HepG2 (cell line): Measurements from ENCODE around the gene AFF1. TPM values are rescaled to one million over a fixed set of nuclear protein-coding genes. Genes with fewer than 3 reads are reported as not detected.

Experiments
- ATAC-seq: fragments of 200-7000 bp; cut with Tn5 transposase; 3 replicates; pipeline ENCODE4 v1.9.1; 2020; ENCODE audit warnings: mild to moderate bottlenecking, moderate library complexity
- BruUV-seq: library from RNA; stranded (reverse); fragments of 400-500 nt; replicated peaks from 2 replicates; lab custom pipeline; 2021; lab: Mats Ljungman, UMichigan
- CTCF ChIA-PET: fragments of 300-600 bp; formaldehyde crosslinking; extraction: SDS; loops from one replicate; lab custom pipeline; 2021; ENCODE audit warnings: low total read pairs, inconsistent platforms, low intra/inter-chr PET ratio; lab: Yijun Ruan, JAX
- POLR2A ChIA-PET: fragments of 350-600 bp; sonication (Branson Sonifier 250); formaldehyde crosslinking; loops from one replicate; lab custom pipeline; 2020; ENCODE audit warnings: antibody characterized with exemption, inconsistent platforms; lab: Yijun Ruan, JAX
- DNase-seq: peaks from one replicate; pipeline ENCODE4 v3.0.0-alpha.2; 2015; ENCODE audit warnings: low spot score
- FAIRE-seq: peaks from 3 replicates; lab custom pipeline; 2011; peaks lifted over from hg19 to GRCh38; lab: Jason Lieb, UNC
- H2AFZ ChIP-seq: one replicate; pipeline ENCODE4 v1.6.1; 2011; ENCODE audit warnings: low read length, inconsistent platforms
- H3K27ac ChIP-seq: fragments of 300-600 bp; 3 replicates; pipeline ENCODE4 v1.8.0; 2011; ENCODE audit warnings: mixed run types, mild to moderate bottlenecking, mixed read lengths, low read length, inconsistent platforms; ENCODE audit not compliant: insufficient read depth; ENCODE audit errors: extremely low read length
- H3K27me3 ChIP-seq, 2 experiments: fragments of 200-600 bp in 1 of 2; 2 replicates in 1 of 2; 3 replicates in 1 of 2; pipeline versions ENCODE4 v1.6.0 to v1.8.0; 2011; ENCODE audit warnings: low read length in 2 of 2, mild to moderate bottlenecking in 2 of 2, moderate library complexity in 2 of 2, inconsistent platforms in 1 of 2; ENCODE audit not compliant: insufficient read depth in 2 of 2, control insufficient read depth in 1 of 2
- H3K36me3 ChIP-seq, 2 experiments: fragments of 200-600 bp in 1 of 2; replicated peaks in 1 of 2; 2 replicates in 1 of 2; 3 replicates in 1 of 2; pipeline versions ENCODE4 v1.5.1 to v1.8.0; 2011; ENCODE audit warnings: low read length in 2 of 2, inconsistent platforms in 1 of 2; ENCODE audit not compliant: insufficient read depth in 2 of 2, control insufficient read depth in 1 of 2
- H3K4me1 ChIP-seq: 2 replicates; pipeline ENCODE4 v1.5.1; 2012; ENCODE audit warnings: low read length, inconsistent platforms; ENCODE audit not compliant: insufficient read depth
- H3K4me2 ChIP-seq: 2 replicates; pipeline ENCODE4 v1.6.0; 2011; ENCODE audit warnings: low read depth, low read length, inconsistent platforms
- H3K4me3 ChIP-seq, 3 experiments: fragments of 200-600 bp in 1 of 3; sonication (generic), shearing (Covaris generic) in 1 of 3; replicated peaks in 1 of 3; 2 replicates each; pipeline ENCODE4 v1.5.1; 2011 to 2016; ENCODE audit warnings: low read length in 3 of 3, inconsistent platforms in 2 of 3, low read depth in 2 of 3, mild to moderate bottlenecking in 2 of 3, control low read depth in 1 of 3, mixed read lengths in 1 of 3; ENCODE audit not compliant: insufficient read depth in 1 of 3
- H3K79me2 ChIP-seq: one replicate; pipeline ENCODE4 v1.6.1; 2011; ENCODE audit warnings: low read length, inconsistent platforms; ENCODE audit not compliant: insufficient read depth
- H3K9ac ChIP-seq: 2 replicates; pipeline ENCODE4 v1.6.0; 2011; ENCODE audit warnings: mild to moderate bottlenecking, low read depth, low read length, inconsistent platforms; ENCODE audit not compliant: insufficient read depth
- H3K9me3 ChIP-seq: 2 replicates; pipeline ENCODE4 v1.5.1; 2012; ENCODE audit warnings: mild to moderate bottlenecking, low read length
- H4K20me1 ChIP-seq: 2 replicates; pipeline ENCODE4 v1.6.0; 2011; ENCODE audit warnings: inconsistent platforms, mild to moderate bottlenecking, low read length, moderate library complexity; ENCODE audit not compliant: insufficient read depth
- ATF7-NPFF ChIP-seq: sonication (generic); formaldehyde crosslinking; IDR thresholded peaks from 2 replicates; pipeline ENCODE4 v1.8.1; 2023; ENCODE audit warnings: mild to moderate bottlenecking, low read depth, missing genetic modification reagents, moderate library complexity
- EED ChIP-seq: sonication (generic); formaldehyde crosslinking; IDR thresholded peaks from 2 replicates; pipeline ENCODE4 v1.5.0; 2020; ENCODE audit warnings: mild to moderate bottlenecking, missing genetic modification reagents
- HMGA1 ChIP-seq: sonication (generic); formaldehyde crosslinking; conservative IDR thresholded peaks from 2 replicates; pipeline ENCODE4 v1.4.0; 2020; ENCODE audit warnings: missing genetic modification reagents
- HNRNPL ChIP-seq: fragments of 200-400 bp; formaldehyde crosslinking; IDR thresholded peaks from 2 replicates; pipeline ENCODE4 v1.6.1; 2017; ENCODE audit warnings: mild to moderate bottlenecking, low read depth, low read length
- HOXD1 ChIP-seq: sonication (generic); formaldehyde crosslinking; IDR thresholded peaks from 2 replicates; pipeline ENCODE4 v1.5.0; 2020; ENCODE audit warnings: missing genetic modification reagents
- IKZF1 ChIP-seq: fragments of 450-650 bp; IDR thresholded peaks from 2 replicates; pipeline ENCODE4 v1.7.1; 2016
- KLF11 ChIP-seq: IDR thresholded peaks from 2 replicates; pipeline ENCODE4 v1.6.1; 2016; ENCODE audit warnings: missing compliant biosample characterization
- MED1 ChIP-seq: sonication (generic); formaldehyde crosslinking; IDR thresholded peaks from 2 replicates; pipeline ENCODE4 v1.4.0; 2020; ENCODE audit warnings: missing genetic modification reagents
- MEIS2 ChIP-seq: sonication (generic); formaldehyde crosslinking; IDR thresholded peaks from 2 replicates; pipeline ENCODE4 v1.9.0; 2021; ENCODE audit warnings: mild to moderate bottlenecking, missing genetic modification reagents
- NR1H2 ChIP-seq: sonication (generic); formaldehyde crosslinking; IDR thresholded peaks from 2 replicates; pipeline ENCODE4 v1.8.1; 2022; ENCODE audit warnings: low read depth, missing genetic modification reagents, borderline replicate concordance
- RFX1 ChIP-seq: fragments of 450-650 bp; IDR thresholded peaks from 2 replicates; pipeline ENCODE4 v1.6.1; 2017
- SALL1 ChIP-seq: sonication (generic); formaldehyde crosslinking; IDR thresholded peaks from 2 replicates; pipeline ENCODE4 v1.8.0; 2022; ENCODE audit warnings: mild to moderate bottlenecking, missing genetic modification reagents
- SNRNP70 ChIP-seq: fragments of 200-400 bp; formaldehyde crosslinking; IDR thresholded peaks from 2 replicates; pipeline ENCODE4 v1.6.1; 2017; ENCODE audit warnings: mild to moderate bottlenecking, low read depth, low read length, moderate library complexity
- SP5 ChIP-seq: IDR thresholded peaks from 2 replicates; pipeline ENCODE4 v1.6.1; 2016; ENCODE audit warnings: low read depth, borderline replicate concordance
- YEATS4 ChIP-seq: sonication (generic); formaldehyde crosslinking; IDR thresholded peaks from 2 replicates; pipeline ENCODE4 v1.4.0; 2020; ENCODE audit warnings: missing genetic modification reagents, borderline replicate concordance
- ZBTB38 ChIP-seq: sonication (generic); formaldehyde crosslinking; IDR thresholded peaks from 2 replicates; pipeline ENCODE4 v1.5.1; 2020; ENCODE audit warnings: mild to moderate bottlenecking, missing genetic modification reagents
- ZNF30 ChIP-seq: sonication (generic); formaldehyde crosslinking; IDR thresholded peaks from 2 replicates; pipeline ENCODE4 v1.5.0; 2020; ENCODE audit warnings: mild to moderate bottlenecking, missing genetic modification reagents
- ZNF441 ChIP-seq: sonication (generic); formaldehyde crosslinking; IDR thresholded peaks from 2 replicates; pipeline ENCODE4 v1.7.0; 2021; ENCODE audit warnings: missing genetic modification reagents, borderline replicate concordance
- ZNF768 ChIP-seq: sonication (generic); formaldehyde crosslinking; IDR thresholded peaks from 2 replicates; pipeline ENCODE4 v1.4.0; 2020; ENCODE audit warnings: missing genetic modification reagents
- WGBS: methylation state at CpG from one replicate; pipeline ENCODE4 v1.1.6; 2017; ENCODE audit warnings: low lambda C conversion rate; 5-methylcytosine and 5-hydroxymethylcytosine counted together
- in situ Hi-C: cut with HindIII; loops from 2 replicates; pipeline ENCODE4 v1.10.0; 2017; ENCODE audit warnings: low pct_unique_long_range_greater_than_20kb; ENCODE audit not compliant: extremely low pct_ligation_motif_present
- intact Hi-C: fragments of 100-400 bp; cut with micrococcal nuclease; formaldehyde crosslinking; loops from one replicate; pipeline ENCODE4 v1.10.0; 2022; ENCODE audit not compliant: unreplicated experiment
- polyA plus RNA-seq, 8 experiments: library from polyadenylated mRNA; depleted of rRNA in 3 of 8; stranded (reverse) in 7 of 8; unstranded in 1 of 8; fragments of >200 nt; fragmentation: Illumina TruSeq in 4 of 8; extraction: Trizol in 4 of 8; gene quantifications; 2 replicates each; pipeline versions ENCODE4 v1.2.1 to v1.2.3, GENCODE V29; 2011 to 2016; ENCODE audit warnings: low read depth in 4 of 8, missing spikeins in 1 of 8, mixed read lengths in 1 of 8; ENCODE audit not compliant: insufficient read depth in 1 of 8
- total RNA-seq, 5 experiments: library from RNA; depleted of rRNA; stranded (reverse); fragments of >200 nt; fragmentation: Illumina TruSeq; extraction: Trizol; gene quantifications; 2 replicates each; pipeline ENCODE4 v1.2.3, GENCODE V29; 2016; ENCODE audit warnings: low read depth in 1 of 5
- TF ChIP-seq, protein P1 (sequence below): sonication (generic); formaldehyde crosslinking; IDR thresholded peaks from 2 replicates; pipeline ENCODE4 v1.4.0; 2020; ENCODE audit warnings: missing genetic modification reagents, borderline replicate concordance

Gene AFF1
- total and polyA plus RNA-seq, 2 of the 13 experiments (the other 11 are each of a cell fraction or from before 2014, with no cell fraction given), result 15.5 to 15.9 TPM

DNA sequence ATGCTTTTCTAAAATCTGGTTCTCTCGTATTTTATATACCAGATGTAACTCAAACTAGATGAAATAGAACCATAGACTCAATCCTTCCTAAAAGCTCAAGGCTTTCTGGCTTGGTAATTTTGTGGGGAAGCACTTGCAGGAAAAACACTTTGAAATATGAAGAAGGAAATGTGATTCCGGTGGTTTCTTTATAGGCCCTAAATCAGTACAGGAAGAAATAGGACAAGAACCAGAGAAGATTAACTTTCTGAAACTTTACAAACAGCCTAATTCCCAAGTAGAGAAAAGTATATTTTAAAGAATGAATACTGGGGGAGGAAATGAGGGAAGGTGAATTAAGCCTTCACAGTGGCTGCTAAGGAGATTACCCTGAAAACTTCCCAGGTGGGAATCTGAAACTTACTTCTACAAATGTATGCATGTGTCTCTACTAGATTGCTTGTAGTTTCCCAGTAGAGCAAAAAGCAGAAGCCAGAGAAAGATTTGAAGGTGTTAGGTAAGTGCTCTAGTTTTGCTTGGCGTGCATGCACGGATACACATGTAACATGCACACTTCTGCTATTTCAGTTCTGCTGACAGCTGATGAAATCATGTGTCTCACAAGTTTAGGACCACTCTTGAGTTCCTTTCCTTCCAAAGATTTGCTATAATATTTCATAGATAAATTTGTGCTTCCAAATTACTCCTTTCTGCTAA lies 92.1 kb downstream of the AFF1 start (continued):
- TF ChIP-seq NR1H2 (CRISPR knock-in tag), result no peak
- TF ChIP-seq, protein P1, sequence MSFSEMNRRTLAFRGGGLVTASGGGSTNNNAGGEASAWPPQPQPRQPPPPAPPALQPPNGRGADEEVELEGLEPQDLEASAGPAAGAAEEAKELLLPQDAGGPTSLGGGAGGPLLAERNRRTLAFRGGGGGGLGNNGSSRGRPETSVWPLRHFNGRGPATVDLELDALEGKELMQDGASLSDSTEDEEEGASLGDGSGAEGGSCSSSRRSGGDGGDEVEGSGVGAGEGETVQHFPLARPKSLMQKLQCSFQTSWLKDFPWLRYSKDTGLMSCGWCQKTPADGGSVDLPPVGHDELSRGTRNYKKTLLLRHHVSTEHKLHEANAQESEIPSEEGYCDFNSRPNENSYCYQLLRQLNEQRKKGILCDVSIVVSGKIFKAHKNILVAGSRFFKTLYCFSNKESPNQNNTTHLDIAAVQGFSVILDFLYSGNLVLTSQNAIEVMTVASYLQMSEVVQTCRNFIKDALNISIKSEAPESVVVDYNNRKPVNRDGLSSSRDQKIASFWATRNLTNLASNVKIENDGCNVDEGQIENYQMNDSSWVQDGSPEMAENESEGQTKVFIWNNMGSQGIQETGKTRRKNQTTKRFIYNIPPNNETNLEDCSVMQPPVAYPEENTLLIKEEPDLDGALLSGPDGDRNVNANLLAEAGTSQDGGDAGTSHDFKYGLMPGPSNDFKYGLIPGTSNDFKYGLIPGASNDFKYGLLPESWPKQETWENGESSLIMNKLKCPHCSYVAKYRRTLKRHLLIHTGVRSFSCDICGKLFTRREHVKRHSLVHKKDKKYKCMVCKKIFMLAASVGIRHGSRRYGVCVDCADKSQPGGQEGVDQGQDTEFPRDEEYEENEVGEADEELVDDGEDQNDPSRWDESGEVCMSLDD (CRISPR knock-in tag), result no peak
- TF ChIP-seq YEATS4 (CRISPR knock-in tag), result no peak
- no peak for TF ChIP-seq SNRNP70
- no peak for TF ChIP-seq ZNF768 (CRISPR knock-in tag)
- TF ChIP-seq, all 625 proteins: peak for 0

DNA sequence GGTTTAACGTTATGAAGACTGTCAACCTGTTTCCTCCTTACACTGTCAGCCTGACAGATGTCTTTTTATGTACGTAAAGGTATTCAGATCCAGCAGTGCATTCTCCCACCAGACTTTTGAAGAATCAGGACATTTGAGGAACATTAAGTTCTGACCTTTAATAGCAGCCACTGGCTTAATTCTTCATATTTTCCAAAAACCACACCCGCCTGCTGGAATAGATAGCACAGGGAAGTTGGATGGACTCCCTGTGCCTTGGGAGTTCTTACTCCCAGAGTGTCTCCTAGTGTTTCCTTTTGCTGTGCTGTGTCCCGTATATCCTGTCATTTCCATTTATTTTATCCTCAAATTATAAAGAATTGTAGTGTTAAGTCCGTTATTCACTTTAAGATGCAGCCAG lies 94.5 kb downstream of the AFF1 start:
- BruUV-seq, result no TSS peak
- peaks cover 81% of the 10 kb centered on the region for H3K79me2 ChIP-seq
- ChIA-PET CTCF (no interaction called here), POLR2A (no interaction called here)
- 93% methylated on average over 5 of the region's 5 CpGs for WGBS
- no peak overlapping the region for H3K4me3 ChIP-seq
- TF ChIP-seq ZNF441 (CRISPR knock-in tag), result no peak
- no peak for TF ChIP-seq MED1 (CRISPR knock-in tag)
- TF ChIP-seq EED (CRISPR knock-in tag), result no peak
- no peak for TF ChIP-seq MEIS2 (CRISPR knock-in tag)
- no peak for TF ChIP-seq HOXD1
- no peak for TF ChIP-seq ZBTB38
- TF ChIP-seq KLF11 (CRISPR knock-in tag), result no peak
- no peak for TF ChIP-seq SALL1 (CRISPR knock-in tag)
- TF ChIP-seq ZNF30 (CRISPR knock-in tag), result no peak
- no peak for TF ChIP-seq SP5 (CRISPR knock-in tag)
- TF ChIP-seq HMGA1 (CRISPR knock-in tag), result no peak
- no peak for TF ChIP-seq IKZF1
- no peak for TF ChIP-seq ATF7-NPFF (CRISPR knock-in tag)
- TF ChIP-seq HNRNPL, result no peak
- no peak for TF ChIP-seq RFX1
- no peaks in the 10 kb centered on the region for H3K9me3 ChIP-seq
- H3K4me2 ChIP-seq, result no peak overlapping the region
- H3K27me3 ChIP-seq, result no peaks in the 10 kb centered on the region
- intact Hi-C loops, result no loop called here
- in situ Hi-C loops, result no loop called here
- H3K27ac ChIP-seq, result no peak overlapping the region
- no peak for DNase-seq
- no peaks in the 10 kb centered on the region for H3K36me3 ChIP-seq
- no peak overlapping the region for H3K9ac ChIP-seq
- no peak overlapping the region for H2AFZ ChIP-seq
- no peak for FAIRE-seq
- peaks cover 57% of the 10 kb centered on the region for H3K4me1 ChIP-seq
- H4K20me1 ChIP-seq, result peaks cover 28% of the 10 kb centered on the region
- no peak for ATAC-seq
